HepG2 (cell line): ENCODE measurements around the gene MASTL.

Source experiments
- CREB1 ChIP-seq, 2 experiments: fragments of 450-650 bp in 1 of 2; IDR thresholded peaks; 2 replicates each; pipeline ENCODE4 v1.6.1; 2016 to 2017; ENCODE audit warnings: control low read depth in 1 of 2, mild to moderate bottlenecking in 1 of 2, missing compliant biosample characterization in 1 of 2, missing genetic modification characterization in 1 of 2
- REST ChIP-seq, 2 experiments: IDR thresholded peaks; 2 replicates each; pipeline ENCODE4 v1.6.1; 2011 to 2012; ENCODE audit warnings: low read length in 2 of 2, borderline replicate concordance in 1 of 2, low read depth in 1 of 2, mild to moderate bottlenecking in 1 of 2, moderate library complexity in 1 of 2

GRCh38 chr10:27223964-27224363 lies 68.8 kb downstream of the MASTL start:
- TF ChIP-seq CREB1 (IDR thresholded peaks at IDR 0.05) (no peak), CREB1 (CRISPR knock-in tag; IDR thresholded peaks at IDR 0.05) (no peak), REST (IDR thresholded peaks at IDR 0.05; ENCODE audit: borderline replicate concordance in 1 of 2, low read depth in 1 of 2, low read length in 2 of 2) (no peak)
